Measurements from ENCODE around the gene TMEM183A.

DNA sequence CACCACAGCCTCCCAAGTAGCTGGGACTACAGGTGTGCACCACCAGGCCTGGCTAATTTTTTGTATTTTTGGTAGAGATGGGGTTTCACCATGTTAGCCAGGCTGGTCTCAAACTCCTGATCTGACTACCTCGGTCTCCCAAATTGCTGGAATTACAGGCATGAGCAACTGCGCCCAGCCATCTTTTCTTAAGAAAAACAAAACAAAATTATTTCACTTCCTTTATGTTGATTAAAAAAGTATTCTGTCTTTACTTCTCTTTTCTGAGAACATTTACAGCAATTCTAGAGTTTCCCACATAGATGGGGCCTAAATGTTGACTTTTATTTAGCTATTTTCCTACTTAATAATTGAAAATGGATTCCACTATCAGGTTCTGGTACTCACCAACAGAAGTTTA, 17.3 kb upstream of the TMEM183A start:
- TF ChIP-seq, protein P1, sequence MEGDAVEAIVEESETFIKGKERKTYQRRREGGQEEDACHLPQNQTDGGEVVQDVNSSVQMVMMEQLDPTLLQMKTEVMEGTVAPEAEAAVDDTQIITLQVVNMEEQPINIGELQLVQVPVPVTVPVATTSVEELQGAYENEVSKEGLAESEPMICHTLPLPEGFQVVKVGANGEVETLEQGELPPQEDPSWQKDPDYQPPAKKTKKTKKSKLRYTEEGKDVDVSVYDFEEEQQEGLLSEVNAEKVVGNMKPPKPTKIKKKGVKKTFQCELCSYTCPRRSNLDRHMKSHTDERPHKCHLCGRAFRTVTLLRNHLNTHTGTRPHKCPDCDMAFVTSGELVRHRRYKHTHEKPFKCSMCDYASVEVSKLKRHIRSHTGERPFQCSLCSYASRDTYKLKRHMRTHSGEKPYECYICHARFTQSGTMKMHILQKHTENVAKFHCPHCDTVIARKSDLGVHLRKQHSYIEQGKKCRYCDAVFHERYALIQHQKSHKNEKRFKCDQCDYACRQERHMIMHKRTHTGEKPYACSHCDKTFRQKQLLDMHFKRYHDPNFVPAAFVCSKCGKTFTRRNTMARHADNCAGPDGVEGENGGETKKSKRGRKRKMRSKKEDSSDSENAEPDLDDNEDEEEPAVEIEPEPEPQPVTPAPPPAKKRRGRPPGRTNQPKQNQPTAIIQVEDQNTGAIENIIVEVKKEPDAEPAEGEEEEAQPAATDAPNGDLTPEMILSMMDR (IDR thresholded peaks at IDR 0.05), result no peak
- TF ChIP-seq POLR2A (IDR thresholded peaks at IDR 0.05) (no peak), POLR2AphosphoS5 (IDR thresholded peaks at IDR 0.05) (no peak)

Data from transverse colon (tissue), 4 donors.